Measurements from ENCODE around the gene HNRNPR. TPM values are rescaled to one million over a fixed set of nuclear protein-coding genes. Genes with fewer than 3 reads are reported as not detected.
A peak's percentile ranks its signal among the peaks of the same experiment; 100 is the strongest.

Gene HNRNPR
- total and polyA plus RNA-seq, 9 of the 15 experiments (the other 6 are each of a cell fraction or from before 2014, with no cell fraction given) = 80.9 to 372 (median 301) TPM

GRCh38 chr1:23341931-23342692 is 2.0 kb downstream of the HNRNPR start (continued):
- TF ChIP-seq ZBTB9 (CRISPR knock-in tag; IDR thresholded peaks at IDR 0.05) = no peak
- no peak for TF ChIP-seq PRPF4 (IDR thresholded peaks at IDR 0.05; ENCODE audit: insufficient read depth, low read depth, low read length, poor library complexity, severe bottlenecking)
- no peak for TF ChIP-seq CTBP1 (IDR thresholded peaks at IDR 0.05; ENCODE audit: borderline replicate concordance)
- TF ChIP-seq PCBP1 (IDR thresholded peaks at IDR 0.05; ENCODE audit: low read depth, low read length, poor library complexity, severe bottlenecking) = no peak
- no peak for TF ChIP-seq SREBF2 (CRISPR knock-in tag; IDR thresholded peaks at IDR 0.05)
- TF ChIP-seq POLR2H (tag; IDR thresholded peaks at IDR 0.05; ENCODE audit: low read depth) = peak; percentile 0; the same call in 1 of the 2 replicates
- no peak for TF ChIP-seq ZNF282 (CRISPR knock-in tag; IDR thresholded peaks at IDR 0.05)
- TF ChIP-seq EZH2 (IDR thresholded peaks at IDR 0.05; ENCODE audit: borderline replicate concordance, low read depth, low read length) = no peak
- no peak for TF ChIP-seq RBM17 (IDR thresholded peaks at IDR 0.05; ENCODE audit: borderline replicate concordance, low read depth, low read length)
- TF ChIP-seq RERE (CRISPR knock-in tag; IDR thresholded peaks at IDR 0.05; ENCODE audit: borderline replicate concordance) = no peak
- no peak for TF ChIP-seq FOSL1 (tag; conservative IDR thresholded peaks at IDR 0.05)
- TF ChIP-seq ZBTB26 (CRISPR knock-in tag; IDR thresholded peaks at IDR 0.05) = no peak
- TF ChIP-seq ZBTB17 (CRISPR knock-in tag; IDR thresholded peaks at IDR 0.05) = no peak
- TF ChIP-seq JUND (IDR thresholded peaks at IDR 0.05; ENCODE audit: borderline replicate concordance, low read depth, low read length) = no peak
- no peak for TF ChIP-seq JUND (tag; IDR thresholded peaks at IDR 0.05; ENCODE audit: borderline replicate concordance, low read depth, low read length)
- no peak for TF ChIP-seq NFYB (IDR thresholded peaks at IDR 0.05; ENCODE audit: extremely low read depth, insufficient read length)
- TF ChIP-seq TCF3 (CRISPR knock-in tag; IDR thresholded peaks at IDR 0.05) = peak; percentile 56
- no peak for TF ChIP-seq ZNF778 (CRISPR knock-in tag; IDR thresholded peaks at IDR 0.05)
- peak; percentile 49; the same call in 1 of the 2 replicates for TF ChIP-seq TAL1 (IDR thresholded peaks at IDR 0.05)
- TF ChIP-seq NCOA6 (IDR thresholded peaks at IDR 0.05) = no peak
- no peak for TF ChIP-seq ETV1 (tag; conservative IDR thresholded peaks at IDR 0.05; ENCODE audit: low read depth)

Measured in K562 (cell line).